KBM-7 (cell line): Measurements from ENCODE around the gene MUC12.
"Not testable (repeated sequence)": the region's sequence is repeated elsewhere in the genome, so short reads cannot be mapped to it uniquely, and the experiment has no call there.

Source experiments
- DNase-seq: peaks from one replicate; pipeline ENCODE4 v3.0.0-alpha.2; 2015
- in situ Hi-C: fragments of 300-500 bp; cut with MboI; formaldehyde crosslinking; loops from 2 replicates; pipeline ENCODE4 v1.14.3; 2020; ENCODE audit warnings: low sequenced_read_pairs, low pct_unique_long_range_greater_than_20kb, mixed read lengths

MUC12 gene

GRCh38 chr7:100969066-100969615 lies at the start of gene MUC12:
Gene MUC12 (plus strand): TSS chr7:100969565. CDS start chr7:100969623, 58 bp downstream.
- in situ Hi-C loops = loop anchor here (10.0 kb wide), 1 partner anchor 96 kb away; no protein-coding TSS in a partner anchor
- DNase-seq = no peak

GRCh38 chr7:100919779-100920437 lies 49.5 kb upstream of the MUC12 start:
- DNase-seq, in situ Hi-C loops: not testable (repeated sequence)

- in situ Hi-C loops = no loop called here
- DNase-seq = no peak
Observed at GRCh38 chr7:100921039-100921438, 48.3 kb upstream of the MUC12 start.

- DNase-seq, in situ Hi-C loops: not testable (repeated sequence)
Observed at GRCh38 chr7:100923616-100924015, 45.7 kb upstream of the MUC12 start.

- in situ Hi-C loops = no loop called here
Observed at GRCh38 chr7:100929808-100930174, 39.6 kb upstream of the MUC12 start.

GRCh38 chr7:100933734-100934133 lies 35.6 kb upstream of the MUC12 start:
- DNase-seq = no peak
- in situ Hi-C loops = no loop called here

More at GRCh38 chr7:100929808-100930174, 39.6 kb upstream of the MUC12 start:
- DNase-seq = no peak

- in situ Hi-C loops, DNase-seq: not testable (repeated sequence)
Observed at GRCh38 chr7:100935381-100935780, 34.0 kb upstream of the MUC12 start.

- in situ Hi-C loops, DNase-seq: not testable (repeated sequence)
Observed at GRCh38 chr7:100936167-100936566, 33.2 kb upstream of the MUC12 start.

GRCh38 chr7:100942045-100942774 lies 27.2 kb upstream of the MUC12 start:
- DNase-seq = no peak
- in situ Hi-C loops = no loop called here

GRCh38 chr7:100943693-100944092 lies 25.7 kb upstream of the MUC12 start:
- no peak for DNase-seq
- in situ Hi-C loops = no loop called here

GRCh38 chr7:100944138-100944537 lies 25.2 kb upstream of the MUC12 start:
- DNase-seq = no peak
- in situ Hi-C loops = no loop called here

- in situ Hi-C loops = no loop called here
- no peak for DNase-seq
Observed at GRCh38 chr7:100946111-100946510, 23.3 kb upstream of the MUC12 start.

- in situ Hi-C loops = no loop called here
- no peak for DNase-seq
Observed at GRCh38 chr7:100946766-100947365, 22.5 kb upstream of the MUC12 start.

- in situ Hi-C loops = no loop called here
- no peak for DNase-seq
Observed at GRCh38 chr7:100947792-100948191, 21.6 kb upstream of the MUC12 start.

GRCh38 chr7:100949227-100949932 lies 20.0 kb upstream of the MUC12 start, which contains the start of gene MUC3A:
Gene MUC3A (plus strand): TSS chr7:100949534. CDS start chr7:100949625, 91 bp downstream.
- in situ Hi-C loops = no loop called here
- DNase-seq = no peak

GRCh38 chr7:100949933-100950443 lies 19.4 kb upstream of the MUC12 start:
- in situ Hi-C loops = no loop called here
- no peak for DNase-seq

GRCh38 chr7:100951172-100951571 lies 18.2 kb upstream of the MUC12 start:
- no peak for DNase-seq
- in situ Hi-C loops = no loop called here

- in situ Hi-C loops = no loop called here
- no peak for DNase-seq
Observed at GRCh38 chr7:100951888-100952560, 17.3 kb upstream of the MUC12 start.

- DNase-seq = no peak
- in situ Hi-C loops = no loop called here
Observed at GRCh38 chr7:100952641-100953040, 16.7 kb upstream of the MUC12 start.
